Activated naive CD4-positive, alpha-beta T cell treated with anti-CD3 and anti-CD28 coated beads, Interleukin-2, amount 50 U/mL, for 72 hours (primary cell): ENCODE data around the gene OR13J1. TPM values are rescaled to one million over a fixed set of nuclear protein-coding genes. Genes with fewer than 3 reads are reported as not detected.

Source experiments
- ATAC-seq, 2 donors: fragments of 150-1000 bp; cut with Tn5 transposase; 2 replicates each; pipeline ENCODE4 v1.10.0; 2021; ENCODE audit warnings: mild to moderate bottlenecking in 2 of 2, moderate library complexity in 2 of 2
- DNase-seq, 2 donors: peaks; one replicate each; pipeline ENCODE4 v3.0.0; 2021 to 2022; ENCODE audit warnings: low spot score in 2 of 2
- H3K27ac Mint-ChIP-seq, 2 donors: one replicate each; pipeline ENCODE4 v1.8.0; 2022; ENCODE audit warnings: mild to moderate bottlenecking in 2 of 2, mixed read lengths in 2 of 2
- H3K36me3 Mint-ChIP-seq, 2 donors: one replicate each; pipeline ENCODE4 v1.8.0; 2022; ENCODE audit warnings: mixed read lengths in 2 of 2
- H3K9me3 Mint-ChIP-seq, 2 donors: one replicate each; pipeline ENCODE4 v1.8.0; 2022; ENCODE audit warnings: mixed read lengths in 2 of 2
- total RNA-seq, 2 donors: library from RNA; stranded (reverse); gene quantifications; one replicate each; pipeline ENCODE4 v1.2.3, GENCODE V29; 2022

Gene OR13J1
- total RNA-seq, 2 donors from 2014 or later: not detected

GRCh38 chr9:35869621-35870216 lies 482 bp downstream of the OR13J1 start:
- no peaks in the 10 kb centered on the region for H3K9me3 Mint-ChIP-seq
- no peaks in the 10 kb centered on the region for H3K36me3 Mint-ChIP-seq
- DNase-seq: no peak
- no peak for ATAC-seq
- no peak overlapping the region for H3K27ac Mint-ChIP-seq

GRCh38 chr9:35868933-35869332 lies 1.3 kb downstream of the OR13J1 start:
- Mint-ChIP-seq H3K9me3 (no peaks in the 10 kb centered on the region), H3K36me3 (no peaks in the 10 kb centered on the region), H3K27ac (no peak overlapping the region)
- ATAC-seq (no peak), DNase-seq (no peak)

- DNase-seq (no peak), ATAC-seq (no peak)
- no peak overlapping the region for H3K27ac Mint-ChIP-seq
- no peaks in the 10 kb centered on the region for H3K36me3 Mint-ChIP-seq
- no peaks in the 10 kb centered on the region for H3K9me3 Mint-ChIP-seq
Measured at GRCh38 chr9:35867538-35867937, 2.7 kb downstream of the OR13J1 start.

DNA sequence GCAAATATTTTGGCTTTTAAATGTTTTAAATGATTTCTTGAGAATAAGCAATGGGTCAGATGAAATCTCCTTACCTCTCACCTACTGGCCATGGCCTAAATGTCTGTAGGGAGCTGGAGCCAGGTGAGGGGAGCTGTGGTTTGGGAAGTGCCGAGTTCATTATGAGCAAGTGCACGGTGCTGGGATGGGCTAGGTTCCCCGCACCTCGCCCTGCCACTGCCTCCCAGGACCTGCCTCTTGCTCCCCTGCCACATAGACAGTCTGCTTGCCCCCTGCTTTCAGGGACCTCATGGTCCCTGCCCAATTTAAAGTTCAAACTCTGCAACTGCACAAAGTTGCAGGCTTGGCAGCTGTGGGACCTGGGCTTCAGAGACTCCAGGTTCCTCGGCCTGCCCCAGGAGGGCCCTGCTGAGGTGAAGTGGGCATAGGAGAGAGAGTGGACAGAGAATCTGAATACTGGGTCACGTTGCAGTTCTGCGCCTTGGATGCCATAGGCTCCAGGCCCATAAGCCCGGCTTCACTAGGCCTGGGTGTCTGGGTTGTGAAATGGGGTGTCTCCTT lies 5.4 kb downstream of the OR13J1 start:
- no peak for ATAC-seq
- no peak for DNase-seq
- Mint-ChIP-seq H3K36me3 (no peaks in the 10 kb centered on the region), H3K27ac (no peak overlapping the region), H3K9me3 (no peaks in the 10 kb centered on the region)

DNA sequence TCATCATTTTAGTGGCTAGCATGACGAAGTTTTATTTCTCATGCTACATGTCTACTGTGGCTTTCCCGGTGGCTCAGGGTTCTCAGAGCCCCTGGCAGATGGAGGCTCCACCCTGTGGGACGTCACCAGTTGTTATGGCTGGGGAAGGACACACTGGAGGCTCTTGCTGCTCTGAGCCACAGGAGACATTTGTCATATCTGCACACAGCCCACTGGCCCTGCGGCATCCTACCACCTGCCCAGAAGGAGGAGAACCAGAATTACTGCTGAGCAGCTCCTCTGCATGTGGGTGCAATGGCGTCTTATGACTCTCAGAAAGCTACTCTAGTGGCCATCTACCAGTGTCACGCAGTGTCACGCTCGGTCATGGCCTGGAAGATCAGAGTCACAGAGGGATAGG lies 6.6 kb downstream of the OR13J1 start:
- no peak for DNase-seq
- Mint-ChIP-seq H3K9me3 (no peaks in the 10 kb centered on the region), H3K36me3 (no peaks in the 10 kb centered on the region), H3K27ac (no peak overlapping the region)
- no peak for ATAC-seq

DNA sequence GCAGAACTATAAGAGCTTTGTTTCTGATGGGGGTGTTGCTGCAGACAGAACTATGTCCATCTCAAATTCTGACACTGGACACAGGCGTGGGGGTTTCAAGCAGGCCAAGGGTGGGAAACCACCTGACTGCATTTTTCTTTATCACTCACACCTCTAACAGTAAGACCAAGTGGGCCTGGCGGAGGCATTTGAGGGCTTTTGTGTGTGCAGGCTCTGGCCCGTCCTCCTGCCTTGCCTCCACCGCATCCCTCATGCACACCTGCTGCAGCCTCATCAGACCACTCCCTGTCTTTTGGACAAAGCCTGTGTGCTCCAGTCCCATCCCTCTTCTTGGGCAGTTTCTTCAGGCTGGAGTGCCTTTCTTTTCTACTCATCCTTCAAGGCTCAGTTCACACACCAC lies 7.9 kb downstream of the OR13J1 start:
- ATAC-seq: no peak
- H3K36me3 Mint-ChIP-seq: no peaks in the 10 kb centered on the region

GRCh38 chr9:35861161-35861897 lies 8.9 kb downstream of the OR13J1 start:
- DNase-seq (peak in 1 of 2 donors; percentile 1), ATAC-seq (no peak)
- H3K27ac Mint-ChIP-seq: no peak overlapping the region
- H3K36me3 Mint-ChIP-seq: no peaks in the 10 kb centered on the region
- H3K9me3 Mint-ChIP-seq: no peaks in the 10 kb centered on the region

More for the DNA sequence above, 7.9 kb downstream of the OR13J1 start:
- Mint-ChIP-seq H3K9me3 (no peaks in the 10 kb centered on the region), H3K27ac (no peak overlapping the region)
- DNase-seq: no peak

GRCh38 chr9:35859990-35860339 lies 10.2 kb downstream of the OR13J1 start:
- H3K27ac Mint-ChIP-seq: no peak overlapping the region
- no peak for DNase-seq
- ATAC-seq: no peak
- no peaks in the 10 kb centered on the region for H3K36me3 Mint-ChIP-seq
- no peaks in the 10 kb centered on the region for H3K9me3 Mint-ChIP-seq

DNA sequence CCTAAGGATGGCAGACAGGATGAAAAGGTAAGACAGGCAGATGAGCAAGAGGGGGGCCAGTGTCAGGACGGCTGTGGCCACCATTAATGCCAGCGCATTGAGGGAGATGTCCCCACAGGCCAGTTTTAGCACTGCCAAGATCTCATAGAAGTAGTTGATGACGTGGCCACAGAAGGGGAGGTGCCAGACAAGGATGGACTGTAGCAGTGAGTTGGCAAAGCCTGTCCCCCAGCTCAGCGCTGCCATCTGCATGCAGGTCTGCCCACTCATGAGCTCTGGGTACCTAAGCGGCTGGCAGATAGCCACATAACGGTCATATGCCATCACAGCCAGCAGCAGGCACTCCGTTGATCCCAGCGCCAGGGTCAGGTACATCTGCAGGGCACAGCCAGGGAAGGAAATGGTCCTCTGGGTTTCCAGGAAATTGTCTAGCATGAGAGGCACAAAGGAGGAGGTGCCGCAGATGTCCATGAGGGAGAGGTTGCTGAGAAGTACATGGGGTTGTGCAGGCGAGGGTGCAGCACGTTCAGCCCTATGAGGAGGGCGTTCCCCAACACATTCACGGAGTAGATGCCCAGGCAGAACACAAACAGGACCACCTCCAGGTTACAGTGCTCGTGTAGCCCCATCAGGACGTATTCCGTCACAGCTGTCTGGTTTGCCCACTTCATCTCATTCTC lies 10.8 kb downstream of the OR13J1 start:
- Mint-ChIP-seq H3K9me3 (no peaks in the 10 kb centered on the region), H3K27ac (peak overlapping the region; percentile 23 to 87), H3K36me3 (no peaks in the 10 kb centered on the region)
- peak; percentile 43 to 53 for ATAC-seq
- DNase-seq: no peak

DNA sequence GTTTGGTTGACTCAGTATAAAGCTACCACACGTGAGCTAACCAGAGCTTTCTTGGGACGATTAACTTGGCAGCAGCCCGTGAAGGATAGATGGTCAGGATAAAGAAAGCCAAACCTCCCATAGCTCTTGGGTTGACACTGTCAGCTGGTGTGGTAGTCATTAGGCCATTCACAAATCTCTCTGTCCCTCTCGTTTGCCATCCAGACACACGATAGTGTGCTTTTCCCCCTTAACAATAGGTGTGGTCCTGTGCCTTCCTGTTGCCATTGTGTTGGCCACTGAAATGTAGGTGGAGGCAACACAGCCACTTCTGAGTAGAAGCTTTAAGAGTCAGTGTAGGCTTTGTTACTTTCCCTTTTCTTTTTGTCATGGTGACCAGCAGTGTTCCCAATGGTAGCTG lies 11.7 kb downstream of the OR13J1 start:
- ATAC-seq: no peak
- no peak for DNase-seq
- H3K27ac Mint-ChIP-seq: peak overlapping the region in 1 of 2 donors; percentile 23
- H3K9me3 Mint-ChIP-seq: no peaks in the 10 kb centered on the region
- no peaks in the 10 kb centered on the region for H3K36me3 Mint-ChIP-seq

DNA sequence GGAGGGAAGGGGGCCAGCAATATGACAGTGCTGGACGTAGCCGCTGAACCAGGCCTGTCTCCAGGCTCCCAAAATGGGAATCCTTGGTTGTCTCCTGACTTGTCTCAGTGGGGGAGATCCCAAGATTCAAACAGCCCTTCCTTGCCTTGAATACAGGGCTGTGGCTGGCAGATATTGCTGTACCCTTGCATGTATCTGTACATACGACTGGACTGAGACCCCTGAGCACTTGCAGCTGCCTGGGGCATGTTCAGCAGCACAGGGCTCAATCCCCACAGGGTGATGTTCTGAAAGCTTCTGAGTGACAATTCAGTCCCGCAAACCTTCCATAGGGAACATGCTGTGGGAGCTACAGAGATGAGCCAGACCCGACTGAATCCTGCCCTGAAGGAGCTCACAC lies 13.3 kb downstream of the OR13J1 start:
- Mint-ChIP-seq H3K9me3 (no peaks in the 10 kb centered on the region), H3K36me3 (no peaks in the 10 kb centered on the region), H3K27ac (no peak overlapping the region)
- ATAC-seq (no peak), DNase-seq (no peak)

DNA sequence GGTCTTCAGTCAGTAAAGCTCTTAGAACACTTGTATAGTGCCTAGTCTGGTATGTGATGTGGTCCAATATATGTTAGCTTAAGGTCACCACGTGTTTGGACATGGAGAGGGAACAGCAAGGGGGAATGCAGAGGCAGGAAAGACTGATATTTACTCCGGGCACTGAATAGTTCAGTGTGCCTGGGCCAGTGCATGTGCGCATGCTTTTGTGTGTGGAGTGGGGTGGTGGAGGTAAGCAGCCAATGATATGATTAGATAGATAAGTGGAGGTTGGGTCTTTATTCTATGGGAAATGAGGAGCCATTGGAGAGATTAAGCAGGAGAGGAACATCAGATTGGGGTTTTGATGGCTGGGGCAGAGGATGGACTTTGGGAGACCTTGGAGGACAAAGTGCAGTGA lies 14.0 kb downstream of the OR13J1 start:
- no peak for ATAC-seq

DNA sequence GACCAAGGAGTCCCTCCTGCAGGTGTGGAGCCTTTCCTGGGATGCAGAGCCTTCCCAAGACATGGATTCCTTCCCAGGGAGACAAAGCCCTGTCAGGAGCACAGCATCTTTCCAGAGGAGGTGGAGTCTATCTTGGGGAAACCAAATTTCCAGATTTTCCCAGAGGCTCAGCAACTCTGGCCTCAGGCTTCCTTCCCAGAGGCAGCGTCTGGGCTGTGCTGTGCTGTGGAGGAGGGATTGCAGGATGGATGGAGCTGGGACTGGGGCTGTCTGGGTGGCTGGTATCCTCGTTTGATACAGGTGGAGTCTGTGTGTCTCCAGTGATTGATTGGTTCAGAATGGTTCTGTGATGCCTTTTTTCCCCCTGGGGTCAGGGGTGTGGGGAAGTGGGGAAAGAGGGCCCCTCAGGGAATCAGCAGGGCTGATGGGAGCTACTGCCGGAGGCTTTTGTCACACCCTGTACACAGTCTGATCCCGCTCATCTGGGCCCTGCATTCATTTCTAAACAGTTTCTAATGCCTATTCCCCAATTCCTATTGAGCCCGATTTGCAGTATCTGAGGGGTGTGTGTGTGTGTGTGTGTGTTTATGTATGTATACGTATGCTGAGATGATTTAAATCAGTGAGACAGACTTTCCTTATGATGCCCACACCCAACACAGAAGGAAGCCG lies 16.0 kb downstream of the OR13J1 start:
- Mint-ChIP-seq H3K36me3 (no peaks in the 10 kb centered on the region), H3K9me3 (no peaks in the 10 kb centered on the region), H3K27ac (no peak overlapping the region)
- DNase-seq: no peak
- ATAC-seq: no peak

More for the DNA sequence above, 14.0 kb downstream of the OR13J1 start:
- no peak for DNase-seq
- no peak overlapping the region for H3K27ac Mint-ChIP-seq
- H3K9me3 Mint-ChIP-seq: no peaks in the 10 kb centered on the region
- H3K36me3 Mint-ChIP-seq: no peaks in the 10 kb centered on the region

- no peak for DNase-seq
- no peaks in the 10 kb centered on the region for H3K36me3 Mint-ChIP-seq
- ATAC-seq: no peak
- H3K9me3 Mint-ChIP-seq: no peaks in the 10 kb centered on the region
- no peak overlapping the region for H3K27ac Mint-ChIP-seq
Measured at GRCh38 chr9:35852876-35853865, 17.0 kb downstream of the OR13J1 start.

DNA sequence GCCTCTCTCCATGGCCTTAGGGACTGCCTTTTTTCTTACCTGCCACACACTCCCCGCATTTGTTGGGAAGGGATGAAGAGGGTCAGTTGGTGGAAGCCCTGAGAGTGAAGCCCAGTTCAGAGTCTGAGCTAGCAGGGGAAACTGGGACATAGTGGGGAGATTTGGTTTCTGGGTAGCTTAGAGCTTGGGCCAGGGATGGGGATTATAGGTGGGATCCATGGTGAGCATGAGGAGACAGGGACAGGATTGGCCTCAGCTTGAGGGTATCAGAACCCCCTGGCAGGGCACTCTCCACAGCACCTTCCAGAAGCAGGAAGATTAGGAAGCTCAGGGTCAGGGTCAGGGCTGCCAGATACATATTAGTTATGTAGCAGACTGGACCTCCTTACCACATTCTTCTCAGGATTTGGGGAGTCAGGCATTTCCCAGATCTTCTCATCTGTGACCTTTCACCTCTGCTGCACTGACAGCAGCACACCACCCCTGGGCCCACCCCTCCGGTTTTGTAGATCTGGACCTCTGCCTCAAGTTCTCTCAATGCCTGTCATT lies 17.9 kb downstream of the OR13J1 start:
- H3K27ac Mint-ChIP-seq: no peak overlapping the region
- no peaks in the 10 kb centered on the region for H3K9me3 Mint-ChIP-seq
- no peak for ATAC-seq
- no peak for DNase-seq
- H3K36me3 Mint-ChIP-seq: no peaks in the 10 kb centered on the region
